NB4 (cell line): ENCODE results near the gene COL9A3.

Source experiments
- MYC ChIP-seq: IDR thresholded peaks from 2 replicates; pipeline ENCODE4 v1.6.1; 2011; ENCODE audit warnings: low read depth, low read length
- TF ChIP-seq, protein P1 (sequence below): IDR thresholded peaks from one replicate; pipeline ENCODE4 v1.5.1; 2012; ENCODE audit warnings: low read depth, low read length

DNA sequence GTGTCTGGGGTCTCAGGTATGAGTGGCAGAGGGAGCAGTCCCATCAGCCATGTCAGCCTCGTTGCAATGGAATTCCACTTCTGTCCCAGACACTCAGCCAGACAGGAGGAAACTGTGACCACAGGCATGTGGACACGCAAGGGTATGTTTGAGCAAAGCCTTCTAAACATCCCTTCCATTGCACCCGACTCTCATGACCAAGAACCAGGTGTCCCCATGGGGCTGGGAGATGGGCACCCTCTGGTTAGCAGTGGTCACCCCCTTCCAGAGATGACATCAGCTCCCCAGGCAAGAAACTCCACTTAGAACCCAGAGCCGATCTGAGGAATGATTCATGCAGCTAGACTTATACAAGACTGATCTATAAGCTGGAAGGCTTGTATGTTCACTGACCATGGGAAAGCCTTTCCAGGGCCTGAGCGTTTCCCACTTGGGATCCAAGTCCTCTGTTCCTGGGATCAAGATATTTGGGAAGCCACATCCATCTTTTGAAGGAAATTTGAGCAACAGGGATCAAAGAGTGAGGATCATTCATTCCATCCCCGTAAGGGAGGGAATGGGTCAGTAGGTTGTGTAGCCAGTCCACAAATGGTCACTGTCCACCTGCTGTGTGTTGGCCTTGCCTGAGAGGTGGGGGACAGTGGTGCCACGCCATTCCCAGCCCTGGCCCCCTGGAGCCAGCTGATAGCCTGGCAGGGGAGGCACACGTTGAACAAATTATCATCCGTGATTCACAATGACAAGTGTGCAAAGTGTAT lies 24.5 kb upstream of the COL9A3 start:
- TF ChIP-seq MYC: no peak
- TF ChIP-seq, protein P1, sequence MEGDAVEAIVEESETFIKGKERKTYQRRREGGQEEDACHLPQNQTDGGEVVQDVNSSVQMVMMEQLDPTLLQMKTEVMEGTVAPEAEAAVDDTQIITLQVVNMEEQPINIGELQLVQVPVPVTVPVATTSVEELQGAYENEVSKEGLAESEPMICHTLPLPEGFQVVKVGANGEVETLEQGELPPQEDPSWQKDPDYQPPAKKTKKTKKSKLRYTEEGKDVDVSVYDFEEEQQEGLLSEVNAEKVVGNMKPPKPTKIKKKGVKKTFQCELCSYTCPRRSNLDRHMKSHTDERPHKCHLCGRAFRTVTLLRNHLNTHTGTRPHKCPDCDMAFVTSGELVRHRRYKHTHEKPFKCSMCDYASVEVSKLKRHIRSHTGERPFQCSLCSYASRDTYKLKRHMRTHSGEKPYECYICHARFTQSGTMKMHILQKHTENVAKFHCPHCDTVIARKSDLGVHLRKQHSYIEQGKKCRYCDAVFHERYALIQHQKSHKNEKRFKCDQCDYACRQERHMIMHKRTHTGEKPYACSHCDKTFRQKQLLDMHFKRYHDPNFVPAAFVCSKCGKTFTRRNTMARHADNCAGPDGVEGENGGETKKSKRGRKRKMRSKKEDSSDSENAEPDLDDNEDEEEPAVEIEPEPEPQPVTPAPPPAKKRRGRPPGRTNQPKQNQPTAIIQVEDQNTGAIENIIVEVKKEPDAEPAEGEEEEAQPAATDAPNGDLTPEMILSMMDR: no peak
